ENCODE data around the gene ADARB2. TPM values are rescaled to one million over a fixed set of nuclear protein-coding genes. Genes with fewer than 3 reads are reported as not detected.

Gene ADARB2
- total and polyA plus RNA-seq, 10 of the 15 experiments (the other 5 are each of a cell fraction or from before 2014, with no cell fraction given) = 0.02 to 4.1 (median 0.76) TPM

- TF ChIP-seq, protein P1, sequence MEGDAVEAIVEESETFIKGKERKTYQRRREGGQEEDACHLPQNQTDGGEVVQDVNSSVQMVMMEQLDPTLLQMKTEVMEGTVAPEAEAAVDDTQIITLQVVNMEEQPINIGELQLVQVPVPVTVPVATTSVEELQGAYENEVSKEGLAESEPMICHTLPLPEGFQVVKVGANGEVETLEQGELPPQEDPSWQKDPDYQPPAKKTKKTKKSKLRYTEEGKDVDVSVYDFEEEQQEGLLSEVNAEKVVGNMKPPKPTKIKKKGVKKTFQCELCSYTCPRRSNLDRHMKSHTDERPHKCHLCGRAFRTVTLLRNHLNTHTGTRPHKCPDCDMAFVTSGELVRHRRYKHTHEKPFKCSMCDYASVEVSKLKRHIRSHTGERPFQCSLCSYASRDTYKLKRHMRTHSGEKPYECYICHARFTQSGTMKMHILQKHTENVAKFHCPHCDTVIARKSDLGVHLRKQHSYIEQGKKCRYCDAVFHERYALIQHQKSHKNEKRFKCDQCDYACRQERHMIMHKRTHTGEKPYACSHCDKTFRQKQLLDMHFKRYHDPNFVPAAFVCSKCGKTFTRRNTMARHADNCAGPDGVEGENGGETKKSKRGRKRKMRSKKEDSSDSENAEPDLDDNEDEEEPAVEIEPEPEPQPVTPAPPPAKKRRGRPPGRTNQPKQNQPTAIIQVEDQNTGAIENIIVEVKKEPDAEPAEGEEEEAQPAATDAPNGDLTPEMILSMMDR (IDR thresholded peaks at IDR 0.05 in 2 of 3, conservative IDR thresholded peaks at IDR 0.05 in 1 of 3; ENCODE audit: control insufficient read depth in 2 of 3, extremely low read depth in 1 of 3, insufficient read depth in 1 of 3, low read depth in 3 of 3, low read length in 3 of 3) = no peak
- TF ChIP-seq BMI1 (IDR thresholded peaks at IDR 0.05; ENCODE audit: borderline replicate concordance) (no peak), PAX8 (IDR thresholded peaks at IDR 0.05) (no peak), HSF1 (IDR thresholded peaks at IDR 0.05; ENCODE audit: low read depth, low read length) (no peak), POLR2AphosphoS5 (IDR thresholded peaks at IDR 0.05; ENCODE audit: low read length) (no peak)
These were observed 443.5 kb downstream of the ADARB2 start (continued) for GRCh38 chr10:1293636-1294435.

DNA sequence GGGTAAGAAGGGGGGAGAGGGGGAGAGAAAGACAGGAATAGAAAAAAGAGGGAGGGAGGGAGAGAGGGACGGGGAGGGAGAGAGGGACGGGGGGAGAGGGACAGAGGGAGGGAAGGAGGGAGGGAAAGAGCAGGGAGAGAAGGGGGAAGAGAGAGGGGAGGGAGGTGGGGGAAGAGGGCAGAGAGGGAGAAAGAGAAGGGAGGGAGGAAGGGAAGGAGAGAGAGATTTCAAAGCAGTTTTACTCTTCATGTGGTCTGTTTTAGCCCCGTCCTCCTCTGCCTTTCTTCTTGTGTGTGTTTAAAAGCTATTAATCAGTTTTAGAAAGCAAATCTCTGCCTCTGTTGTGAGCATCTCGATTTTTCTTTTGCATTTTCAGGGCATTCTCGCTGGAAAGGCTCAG, 444.2 kb downstream of the ADARB2 start:
- POLR2A ChIA-PET = no interaction called here
- in situ Hi-C loops (cut with MboI) = no loop called here
- ATAC-seq (no peak), FAIRE-seq (no peak), DNase-seq (ENCODE audit: low read depth, low spot score) (no peak)
- intact Hi-C loops (cut with micrococcal nuclease; ENCODE audit: unreplicated experiment) = no loop called here
- H3K36me3 ChIP-seq (ENCODE audit: control insufficient read depth in 2 of 2, insufficient read depth in 2 of 2, low read length in 1 of 2) = no peaks in the 10 kb centered on the region
- H2AFZ ChIP-seq (ENCODE audit: control insufficient read depth, low read depth, low read length) = no peak overlapping the region
- H3K79me2 ChIP-seq (ENCODE audit: control insufficient read depth, insufficient read depth, low read length) = no peaks in the 10 kb centered on the region
- no peaks in the 10 kb centered on the region for H4K20me1 ChIP-seq (ENCODE audit: control insufficient read depth, insufficient read depth)
- 0% methylated on average over 3 of the region's 5 CpGs for WGBS (ENCODE audit: insufficient coverage, insufficient replicate concordance, low lambda C conversion rate, missing lambda C conversion rate)
- H3K27me3 ChIP-seq (replicated peaks in 1 of 2; ENCODE audit: control insufficient read depth in 2 of 2, insufficient read depth in 2 of 2, low read length in 1 of 2) = no peaks in the 10 kb centered on the region
- SMC1A ChIA-PET (ENCODE audit: uncharacterized antibody, unreplicated experiment) = no interaction called here
- H3K4me1 ChIP-seq (ENCODE audit: control insufficient read depth, insufficient read depth, low read length) = no peaks in the 10 kb centered on the region
- BruUV-seq (replicated peaks) = no TSS peak
- H3K27ac ChIP-seq (ENCODE audit: control insufficient read depth, insufficient read depth) = no peak overlapping the region
- TF ChIP-seq IRF4 (IDR thresholded peaks at IDR 0.05; ENCODE audit: low read depth, low read length) (no peak), CHD4 (IDR thresholded peaks at IDR 0.05) (no peak), ZBED1 (IDR thresholded peaks at IDR 0.05; ENCODE audit: borderline replicate concordance) (no peak), RAD21 (IDR thresholded peaks at IDR 0.05; ENCODE audit: insufficient read depth, low read depth, low read length) (no peak), FOXM1 (IDR thresholded peaks at IDR 0.05; ENCODE audit: low read depth, low read length) (no peak), CHD2 (IDR thresholded peaks at IDR 0.05; ENCODE audit: borderline replicate concordance, low read depth, low read length) (no peak), YBX1 (IDR thresholded peaks at IDR 0.05) (no peak)
- TF ChIP-seq, protein P2, sequence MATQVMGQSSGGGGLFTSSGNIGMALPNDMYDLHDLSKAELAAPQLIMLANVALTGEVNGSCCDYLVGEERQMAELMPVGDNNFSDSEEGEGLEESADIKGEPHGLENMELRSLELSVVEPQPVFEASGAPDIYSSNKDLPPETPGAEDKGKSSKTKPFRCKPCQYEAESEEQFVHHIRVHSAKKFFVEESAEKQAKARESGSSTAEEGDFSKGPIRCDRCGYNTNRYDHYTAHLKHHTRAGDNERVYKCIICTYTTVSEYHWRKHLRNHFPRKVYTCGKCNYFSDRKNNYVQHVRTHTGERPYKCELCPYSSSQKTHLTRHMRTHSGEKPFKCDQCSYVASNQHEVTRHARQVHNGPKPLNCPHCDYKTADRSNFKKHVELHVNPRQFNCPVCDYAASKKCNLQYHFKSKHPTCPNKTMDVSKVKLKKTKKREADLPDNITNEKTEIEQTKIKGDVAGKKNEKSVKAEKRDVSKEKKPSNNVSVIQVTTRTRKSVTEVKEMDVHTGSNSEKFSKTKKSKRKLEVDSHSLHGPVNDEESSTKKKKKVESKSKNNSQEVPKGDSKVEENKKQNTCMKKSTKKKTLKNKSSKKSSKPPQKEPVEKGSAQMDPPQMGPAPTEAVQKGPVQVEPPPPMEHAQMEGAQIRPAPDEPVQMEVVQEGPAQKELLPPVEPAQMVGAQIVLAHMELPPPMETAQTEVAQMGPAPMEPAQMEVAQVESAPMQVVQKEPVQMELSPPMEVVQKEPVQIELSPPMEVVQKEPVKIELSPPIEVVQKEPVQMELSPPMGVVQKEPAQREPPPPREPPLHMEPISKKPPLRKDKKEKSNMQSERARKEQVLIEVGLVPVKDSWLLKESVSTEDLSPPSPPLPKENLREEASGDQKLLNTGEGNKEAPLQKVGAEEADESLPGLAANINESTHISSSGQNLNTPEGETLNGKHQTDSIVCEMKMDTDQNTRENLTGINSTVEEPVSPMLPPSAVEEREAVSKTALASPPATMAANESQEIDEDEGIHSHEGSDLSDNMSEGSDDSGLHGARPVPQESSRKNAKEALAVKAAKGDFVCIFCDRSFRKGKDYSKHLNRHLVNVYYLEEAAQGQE (IDR thresholded peaks at IDR 0.05; ENCODE audit: low read depth, low read length) = no peak
- TF ChIP-seq, protein P3, sequence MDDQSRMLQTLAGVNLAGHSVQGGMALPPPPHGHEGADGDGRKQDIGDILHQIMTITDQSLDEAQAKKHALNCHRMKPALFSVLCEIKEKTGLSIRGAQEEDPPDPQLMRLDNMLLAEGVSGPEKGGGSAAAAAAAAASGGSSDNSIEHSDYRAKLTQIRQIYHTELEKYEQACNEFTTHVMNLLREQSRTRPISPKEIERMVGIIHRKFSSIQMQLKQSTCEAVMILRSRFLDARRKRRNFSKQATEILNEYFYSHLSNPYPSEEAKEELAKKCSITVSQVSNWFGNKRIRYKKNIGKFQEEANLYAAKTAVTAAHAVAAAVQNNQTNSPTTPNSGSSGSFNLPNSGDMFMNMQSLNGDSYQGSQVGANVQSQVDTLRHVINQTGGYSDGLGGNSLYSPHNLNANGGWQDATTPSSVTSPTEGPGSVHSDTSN (IDR thresholded peaks at IDR 0.05; ENCODE audit: insufficient replicate concordance, low read depth, low read length) = no peak
- CTCF ChIA-PET = no interaction called here
- RAD21 ChIA-PET (ENCODE audit: unreplicated experiment) = no interaction called here
- no peaks in the 10 kb centered on the region for H3K9me3 ChIP-seq (replicated peaks; ENCODE audit: control insufficient read depth, insufficient read depth, low read length)
- H3K4me3 ChIP-seq = no peak overlapping the region
- H3K9ac ChIP-seq (ENCODE audit: control insufficient read depth, insufficient read depth, low read length) = no peak overlapping the region
- H3K4me2 ChIP-seq (ENCODE audit: control insufficient read depth, insufficient read depth) = no peak overlapping the region

Measured in GM12878 (cell line).